MCF 10A (cell line): ENCODE data around the gene CA14. TPM values are rescaled to one million over a fixed set of nuclear protein-coding genes. Genes with fewer than 3 reads are reported as not detected.

Experiments
- BruUV-seq: library from RNA; stranded (reverse); fragments of 400-500 nt; replicated peaks from 2 replicates; lab custom pipeline; 2021; lab: Mats Ljungman, UMichigan
- CTCF ChIA-PET: fragments of 300-600 bp; sonication (Branson Sonifier 250); formaldehyde crosslinking; extraction: SDS; loops from one replicate; lab custom pipeline; 2021; ENCODE audit warnings: antibody characterized with exemption, inconsistent platforms; lab: Yijun Ruan, JAX
- POLR2A ChIA-PET: fragments of 300-600, 350-650 bp; sonication (Branson Sonifier 250); formaldehyde crosslinking; extraction: SDS; loops from one replicate; lab custom pipeline; 2020; ENCODE audit warnings: antibody characterized with exemption, inconsistent platforms; lab: Yijun Ruan, JAX
- DNase-seq: peaks from one replicate; pipeline ENCODE4 v3.0.0-alpha.2; 2018; ENCODE audit not compliant: unreplicated experiment
- H3K27ac Mint-ChIP-seq: one replicate; pipeline ENCODE4 v1.8.0; 2022; ENCODE audit warnings: mild to moderate bottlenecking, low read depth, mixed read lengths; ENCODE audit not compliant: unreplicated experiment
- H3K27me3 Mint-ChIP-seq: one replicate; pipeline ENCODE4 v1.8.0; 2022; ENCODE audit warnings: mixed read lengths; ENCODE audit not compliant: insufficient read depth, unreplicated experiment
- H3K36me3 Mint-ChIP-seq: one replicate; pipeline ENCODE4 v1.8.0; 2022; ENCODE audit warnings: mild to moderate bottlenecking, moderate library complexity, mixed read lengths; ENCODE audit not compliant: insufficient read depth, unreplicated experiment
- H3K4me1 Mint-ChIP-seq: one replicate; pipeline ENCODE4 v1.8.0; 2022; ENCODE audit warnings: mixed read lengths; ENCODE audit not compliant: insufficient read depth, unreplicated experiment
- H3K4me3 Mint-ChIP-seq: one replicate; pipeline ENCODE4 v1.8.0; 2022; ENCODE audit warnings: mild to moderate bottlenecking, moderate library complexity, mixed read lengths; ENCODE audit not compliant: unreplicated experiment
- H3K9me3 Mint-ChIP-seq: one replicate; pipeline ENCODE4 v1.8.0; 2022; ENCODE audit warnings: mixed read lengths; ENCODE audit not compliant: unreplicated experiment
- intact Hi-C: fragments of 100-400 bp; cut with micrococcal nuclease; formaldehyde crosslinking; loops from 2 replicates; pipeline ENCODE4 v1.14.1; 2022
- total RNA-seq: library from RNA; stranded (reverse); gene quantifications from 2 replicates; pipeline ENCODE4 v1.2.3, GENCODE V29; 2022
- TF ChIP-seq, protein P1 (sequence below): fragments of 200-600 bp; IDR thresholded peaks from one replicate; pipeline ENCODE4 v1.8.0; 2022; ENCODE audit warnings: antibody characterized with exemption, mild to moderate bottlenecking; ENCODE audit not compliant: unreplicated experiment

CA14 gene
- total RNA-seq, 1 experiment from 2014 or later: 0.26 TPM

DNA sequence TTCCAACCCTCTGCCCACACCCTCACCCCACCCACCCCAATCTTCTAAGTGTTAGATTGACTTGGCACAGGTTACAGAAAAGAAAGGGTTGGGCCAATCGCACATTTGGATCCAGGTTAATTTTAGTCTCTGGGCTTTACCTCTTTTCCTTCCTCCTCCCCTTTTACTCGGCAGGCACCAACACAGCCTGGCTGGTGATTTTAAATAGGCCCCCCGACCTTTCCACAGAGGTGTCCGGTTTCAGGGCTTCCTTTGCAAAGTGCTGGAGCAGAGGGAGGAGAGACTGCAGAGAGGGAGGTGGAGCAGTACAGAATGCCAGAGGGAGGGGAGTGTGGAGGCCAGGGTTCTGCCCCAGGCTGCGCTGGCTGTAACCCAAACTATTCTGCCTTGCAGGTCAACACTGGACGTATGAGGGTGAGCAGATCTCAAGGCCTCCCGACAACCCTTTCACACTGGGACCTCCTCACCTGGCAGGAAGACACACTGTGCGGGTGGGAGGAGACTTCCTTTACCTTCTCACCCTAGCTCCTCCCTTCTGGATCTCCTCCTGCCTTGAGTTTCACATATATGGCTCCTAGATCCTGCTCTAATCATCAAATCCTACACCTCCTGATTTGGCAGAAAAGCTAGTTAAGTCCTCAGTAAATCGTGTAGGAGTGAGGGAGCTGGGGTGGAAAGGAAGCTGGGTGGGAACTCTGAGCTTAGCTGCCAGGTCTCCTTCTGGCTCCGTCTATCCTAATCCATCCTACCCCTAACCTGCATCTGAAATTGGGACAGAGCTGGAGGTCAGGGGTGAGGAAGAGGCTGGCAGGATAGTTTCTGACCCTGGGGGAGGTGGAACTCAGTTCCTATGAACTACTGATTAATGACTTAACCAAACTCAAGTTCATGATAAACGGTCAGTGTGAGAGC is 2.4 kb downstream of the CA14 start:
- ChIA-PET CTCF (interaction anchor here (0.6 to 12.7 kb wide), 7 partner anchors 10 to 548 kb away, joined by 3 to 215 read pairs (median 4); partner anchors contain the start of genes APH1A, CIART and CTSK), POLR2A (interaction anchor here (0.7 to 11.7 kb wide), 12 partner anchors 8 to 331 kb away, joined by 3 to 239 read pairs (median 6); partner anchors contain the start of genes ANP32E, APH1A, C1orf54 and CIART)
- no TSS peak for BruUV-seq
- intact Hi-C loops: loop anchor here (5.0 kb wide), 4 partner anchors 202 to 552 kb away; partner anchors contain the start of gene ADAMTSL4
- no peaks in the 10 kb centered on the region for H3K9me3 Mint-ChIP-seq
- H3K4me3 Mint-ChIP-seq: peak overlapping the region; percentile 64
- peak overlapping the region; percentile 47 for H3K27ac Mint-ChIP-seq
- peaks cover 66% of the 10 kb centered on the region for H3K4me1 Mint-ChIP-seq
- DNase-seq: peak; percentile 89
- H3K27me3 Mint-ChIP-seq: no peaks in the 10 kb centered on the region
- peaks cover 19% of the 10 kb centered on the region for H3K36me3 Mint-ChIP-seq
- TF ChIP-seq, protein P1, sequence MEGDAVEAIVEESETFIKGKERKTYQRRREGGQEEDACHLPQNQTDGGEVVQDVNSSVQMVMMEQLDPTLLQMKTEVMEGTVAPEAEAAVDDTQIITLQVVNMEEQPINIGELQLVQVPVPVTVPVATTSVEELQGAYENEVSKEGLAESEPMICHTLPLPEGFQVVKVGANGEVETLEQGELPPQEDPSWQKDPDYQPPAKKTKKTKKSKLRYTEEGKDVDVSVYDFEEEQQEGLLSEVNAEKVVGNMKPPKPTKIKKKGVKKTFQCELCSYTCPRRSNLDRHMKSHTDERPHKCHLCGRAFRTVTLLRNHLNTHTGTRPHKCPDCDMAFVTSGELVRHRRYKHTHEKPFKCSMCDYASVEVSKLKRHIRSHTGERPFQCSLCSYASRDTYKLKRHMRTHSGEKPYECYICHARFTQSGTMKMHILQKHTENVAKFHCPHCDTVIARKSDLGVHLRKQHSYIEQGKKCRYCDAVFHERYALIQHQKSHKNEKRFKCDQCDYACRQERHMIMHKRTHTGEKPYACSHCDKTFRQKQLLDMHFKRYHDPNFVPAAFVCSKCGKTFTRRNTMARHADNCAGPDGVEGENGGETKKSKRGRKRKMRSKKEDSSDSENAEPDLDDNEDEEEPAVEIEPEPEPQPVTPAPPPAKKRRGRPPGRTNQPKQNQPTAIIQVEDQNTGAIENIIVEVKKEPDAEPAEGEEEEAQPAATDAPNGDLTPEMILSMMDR: no peak

DNA sequence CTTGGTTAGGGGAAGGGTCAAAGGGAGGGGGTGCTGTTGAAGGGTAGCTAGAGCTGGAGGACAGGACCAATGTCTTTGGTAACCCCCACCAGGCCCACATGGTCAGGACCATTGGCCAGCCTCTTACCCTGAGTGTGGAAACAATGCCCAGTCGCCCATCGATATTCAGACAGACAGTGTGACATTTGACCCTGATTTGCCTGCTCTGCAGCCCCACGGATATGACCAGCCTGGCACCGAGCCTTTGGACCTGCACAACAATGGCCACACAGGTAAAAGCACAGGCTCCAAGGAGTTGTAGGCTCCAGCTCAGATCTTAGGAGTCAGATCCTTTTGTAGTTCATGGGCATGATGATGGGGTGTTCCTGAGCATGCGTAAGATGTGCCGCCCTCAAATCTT is 3.8 kb downstream of the CA14 start:
- CTCF ChIA-PET: interaction anchor here (0.6 to 12.7 kb wide), 5 partner anchors 10 to 723 kb away, joined by 3 to 215 read pairs (median 4); partner anchors contain the start of gene CIART
- H3K27me3 Mint-ChIP-seq: no peaks in the 10 kb centered on the region
- POLR2A ChIA-PET: interaction anchor here (0.6 to 11.7 kb wide), 9 partner anchors 8 to 332 kb away, joined by 3 to 239 read pairs (median 4); partner anchors contain the start of genes ANP32E, APH1A and CIART

DNA sequence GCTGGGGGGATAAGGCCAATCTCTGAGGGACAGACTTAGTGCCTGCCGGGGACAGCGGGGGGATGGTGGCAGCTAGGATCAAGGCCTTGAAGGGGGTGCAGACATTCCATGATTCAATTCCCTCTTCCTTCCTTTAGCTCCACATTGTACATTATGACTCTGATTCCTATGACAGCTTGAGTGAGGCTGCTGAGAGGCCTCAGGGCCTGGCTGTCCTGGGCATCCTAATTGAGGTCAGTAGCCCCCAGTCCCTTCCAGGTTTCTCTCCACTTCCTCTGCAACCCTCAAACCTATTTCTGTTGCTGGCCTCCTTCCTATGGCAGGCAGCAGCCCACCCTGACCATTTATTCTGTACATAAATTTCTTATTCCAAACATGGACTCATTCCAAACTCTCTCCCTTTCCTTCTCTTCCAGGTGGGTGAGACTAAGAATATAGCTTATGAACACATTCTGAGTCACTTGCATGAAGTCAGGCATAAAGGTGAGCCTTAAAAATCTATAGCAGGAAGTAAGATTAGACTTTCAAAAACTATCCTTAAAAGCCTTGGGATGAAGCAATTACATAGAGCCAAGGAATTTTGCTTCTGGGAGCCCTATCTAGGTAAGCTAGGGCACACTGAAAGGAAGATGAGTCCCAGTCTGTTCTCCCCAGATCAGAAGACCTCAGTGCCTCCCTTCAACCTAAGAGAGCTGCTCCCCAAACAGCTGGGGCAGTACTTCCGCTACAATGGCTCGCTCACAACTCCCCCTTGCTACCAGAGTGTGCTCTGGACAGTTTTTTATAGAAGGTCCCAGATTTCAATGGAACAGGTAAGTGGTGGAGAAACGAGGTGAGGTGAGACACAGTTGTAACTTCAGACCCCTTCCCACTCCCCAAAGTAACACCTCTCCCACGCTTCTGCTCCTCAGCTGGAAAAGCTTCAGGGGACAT is 5.1 kb downstream of the CA14 start:
- Mint-ChIP-seq H3K27me3 (no peaks in the 10 kb centered on the region), H3K36me3 (peaks cover 33% of the 10 kb centered on the region), H3K4me3 (no peak overlapping the region), H3K27ac (peak overlapping the region; percentile 11), H3K9me3 (no peaks in the 10 kb centered on the region), H3K4me1 (peaks cover 52% of the 10 kb centered on the region)
- BruUV-seq: no TSS peak
- intact Hi-C loops: no loop called here
- POLR2A ChIA-PET: interaction anchor here (0.5 to 11.7 kb wide), 13 partner anchors 8 to 585 kb away, joined by 3 to 239 read pairs (median 4); partner anchors contain the start of genes ANP32E, C1orf54, CIART and RPRD2
- CTCF ChIA-PET: interaction anchor here (0.6 to 12.7 kb wide), 5 partner anchors 17 to 1596 kb away, joined by 3 to 215 read pairs (median 3); partner anchors contain the start of gene CIART
- DNase-seq: peak; percentile 44
- TF ChIP-seq, protein P1: no peak

More for the DNA sequence above, 3.8 kb downstream of the CA14 start:
- peaks cover 32% of the 10 kb centered on the region for H3K36me3 Mint-ChIP-seq
- no TSS peak for BruUV-seq
- H3K27ac Mint-ChIP-seq: no peak overlapping the region
- TF ChIP-seq, protein P1: no peak
- H3K9me3 Mint-ChIP-seq: no peaks in the 10 kb centered on the region
- DNase-seq: no peak
- intact Hi-C loops: no loop called here
- peaks cover 53% of the 10 kb centered on the region for H3K4me1 Mint-ChIP-seq
- no peak overlapping the region for H3K4me3 Mint-ChIP-seq
